Measurements from ENCODE around the gene ADAMTS8. TPM values are rescaled to one million over a fixed set of nuclear protein-coding genes. Genes with fewer than 3 reads are reported as not detected.

The ADAMTS8 gene
- total and polyA plus RNA-seq, 10 of the 15 experiments (the other 5 are each of a cell fraction or from before 2014, with no cell fraction given), result not detected

Other genes starting within 250 kb of the ADAMTS8 start
- gene ZBTB44, start 113.7 kb downstream of the ADAMTS8 start, total RNA-seq (2014; rRNA removed), result 15.1 and 17.9 TPM in 2 replicates
- gene ZBTB44, start 113.7 kb downstream of the ADAMTS8 start, total RNA-seq (2014; rRNA removed; fragmentation: Illumina TruSeq; extraction: Trizol), result 18.2 and 18.9 TPM in 2 replicates
- gene ZBTB44, start 113.7 kb downstream of the ADAMTS8 start, total RNA-seq (2021), result 18.5 and 20.4 TPM in 2 replicates
- gene ZBTB44, start 113.7 kb downstream of the ADAMTS8 start, polyA plus RNA-seq (2011; rRNA removed), result 38.2 and 46.2 TPM in 2 replicates
- gene ZBTB44, start 113.7 kb downstream of the ADAMTS8 start, polyA plus RNA-seq (2014; fragmentation: Illumina TruSeq; extraction: Trizol), result 12.9 and 18.6 TPM in 2 replicates
- 1 to 10 TPM; 3.4 to 5.9 TPM for gene ZBTB44, start 113.7 kb downstream of the ADAMTS8 start, polyA plus RNA-seq (2014; fragmentation: Nextera tagmentation; extraction: Ambion mirVana)
- gene ZBTB44, start 113.7 kb downstream of the ADAMTS8 start, polyA plus RNA-seq (2014; rRNA removed), result 9.9 and 11.5 TPM in 2 replicates
- gene ZBTB44, start 113.7 kb downstream of the ADAMTS8 start, polyA plus RNA-seq (2016; fragmentation: Nextera tagmentation; extraction: Ambion mirVana), result 1 to 10 TPM; 2.8 to 3.0 TPM
- gene ADAMTS15, start 20.0 kb upstream of the ADAMTS8 start, total RNA-seq (2014; rRNA removed), result not detected in 2 replicates
- gene ADAMTS15, start 20.0 kb upstream of the ADAMTS8 start, total RNA-seq (2014; rRNA removed; fragmentation: Illumina TruSeq; extraction: Trizol), result not detected in 2 replicates
- gene ADAMTS15, start 20.0 kb upstream of the ADAMTS8 start, total RNA-seq (2021), result not detected in 2 replicates
- gene ADAMTS15, start 20.0 kb upstream of the ADAMTS8 start, polyA plus RNA-seq (2011; rRNA removed), result not detected in 2 replicates
- gene ADAMTS15, start 20.0 kb upstream of the ADAMTS8 start, polyA plus RNA-seq (2014; fragmentation: Illumina TruSeq; extraction: Trizol), result not detected in 2 replicates
- gene ADAMTS15, start 20.0 kb upstream of the ADAMTS8 start, polyA plus RNA-seq (2014; fragmentation: Nextera tagmentation; extraction: Ambion mirVana), result not detected
- gene ADAMTS15, start 20.0 kb upstream of the ADAMTS8 start, polyA plus RNA-seq (2014; rRNA removed), result not detected in 2 replicates
- gene ADAMTS15, start 20.0 kb upstream of the ADAMTS8 start, polyA plus RNA-seq (2016; fragmentation: Nextera tagmentation; extraction: Ambion mirVana), result not detected